ENCODE data around the gene RPTOR. TPM values are rescaled to one million over a fixed set of nuclear protein-coding genes. Genes with fewer than 3 reads are reported as not detected.

RPTOR gene
- total and polyA plus RNA-seq, 2 donors (not counting 3 experiments of a cell fraction or from before 2014, with no cell fraction given) = 10.7 to 41.8 TPM

- CTCF ChIA-PET = interaction anchor here (1.4 to 1.7 kb wide), 2 partner anchors 9 to 79 kb away, joined by 4 to 6 read pairs; no protein-coding TSS in a partner anchor
- Histone ChIP-seq H3K9me1 (replicated peaks; ENCODE audit: control insufficient read depth, extremely low read depth, insufficient read depth, low read length) (no peaks in the 10 kb centered on the region), H3K4me3 (replicated peaks in 1 of 3; ENCODE audit: insufficient read depth in 1 of 3, low read depth in 1 of 3, low read length in 3 of 3) (no peak overlapping the region), H2AFZ (ENCODE audit: low read depth, low read length) (no peak overlapping the region), H3K27ac (ENCODE audit: insufficient read depth, low read depth, low read length) (no peak overlapping the region), H3K27me3 (ENCODE audit: control insufficient read depth in 2 of 2, insufficient read depth in 2 of 2, low read length in 2 of 2) (no peaks in the 10 kb centered on the region), H3K79me2 (ENCODE audit: control insufficient read depth, insufficient read depth, low read length) (no peaks in the 10 kb centered on the region), H3K4me1 (ENCODE audit: control insufficient read depth, extremely low read depth, insufficient read depth, low read length) (peaks cover 15% of the 10 kb centered on the region), H4K20me1 (replicated peaks; ENCODE audit: control insufficient read depth, extremely low read depth, insufficient read depth, low read length) (no peaks in the 10 kb centered on the region), H3K9me3 (replicated peaks; ENCODE audit: control insufficient read depth, insufficient read depth, low read length) (no peaks in the 10 kb centered on the region), H3K9ac (replicated peaks; ENCODE audit: extremely low read depth, insufficient read depth, low read length) (no peak overlapping the region), H3K4me2 (ENCODE audit: insufficient read depth, low read length) (no peak overlapping the region), H3K36me3 (ENCODE audit: control insufficient read depth in 2 of 2, extremely low read depth in 1 of 2, insufficient read depth in 2 of 2, low read length in 2 of 2) (no peaks in the 10 kb centered on the region)
- no peak for TF ChIP-seq EZH2 (IDR thresholded peaks at IDR 0.05; ENCODE audit: borderline replicate concordance, low read depth, low read length, severe bottlenecking)
- TF ChIP-seq, protein P1, sequence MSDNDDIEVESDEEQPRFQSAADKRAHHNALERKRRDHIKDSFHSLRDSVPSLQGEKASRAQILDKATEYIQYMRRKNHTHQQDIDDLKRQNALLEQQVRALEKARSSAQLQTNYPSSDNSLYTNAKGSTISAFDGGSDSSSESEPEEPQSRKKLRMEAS (IDR thresholded peaks at IDR 0.05; ENCODE audit: insufficient read depth, insufficient read length) = no peak
- TF ChIP-seq JUN (IDR thresholded peaks at IDR 0.05; ENCODE audit: borderline replicate concordance, insufficient read depth, insufficient read length, low read depth) = no peak
- TF ChIP-seq FOS (IDR thresholded peaks at IDR 0.05; ENCODE audit: borderline replicate concordance, insufficient read depth, low read length) = no peak
- TF ChIP-seq GATA2 (IDR thresholded peaks at IDR 0.05; ENCODE audit: insufficient read depth, insufficient read length, low read depth, low read length) = no peak
- TF ChIP-seq CTCF (IDR thresholded peaks at IDR 0.05; ENCODE audit: extremely low read depth in 1 of 2, insufficient read depth in 1 of 2, low read depth in 1 of 2, low read length in 2 of 2) = no peak
- no peak for TF ChIP-seq MYC (IDR thresholded peaks at IDR 0.05; ENCODE audit: low read depth, low read length)
- TF ChIP-seq POLR2AphosphoS5 (IDR thresholded peaks at IDR 0.05; ENCODE audit: insufficient read depth, low read depth, low read length) = no peak
- no peak for TF ChIP-seq POLR2A (IDR thresholded peaks at IDR 0.05; ENCODE audit: low read depth, low read length)
- FAIRE-seq (no peak), DNase-seq (ENCODE audit: low read depth, low spot score) (no peak)
- intact Hi-C loops (cut with micrococcal nuclease) (no loop called here), dilution Hi-C loops (cut with MboI; ENCODE audit: extremely low pct_ligation_motif_present, low sequenced_read_pairs) (no loop called here)
- POLR2A ChIA-PET = no interaction called here
- BruUV-seq (replicated peaks) = no TSS peak
These were observed 209.2 kb downstream of the RPTOR start for GRCh38 chr17:80753685-80754345.

All from endothelial cell of umbilical vein (primary cell).